Measurements from ENCODE around the gene NDUFB11. TPM values are rescaled to one million over a fixed set of nuclear protein-coding genes. Genes with fewer than 3 reads are reported as not detected.

NDUFB11 gene
- total RNA-seq, 1 donor from 2014 or later = 60.8 TPM

DNA sequence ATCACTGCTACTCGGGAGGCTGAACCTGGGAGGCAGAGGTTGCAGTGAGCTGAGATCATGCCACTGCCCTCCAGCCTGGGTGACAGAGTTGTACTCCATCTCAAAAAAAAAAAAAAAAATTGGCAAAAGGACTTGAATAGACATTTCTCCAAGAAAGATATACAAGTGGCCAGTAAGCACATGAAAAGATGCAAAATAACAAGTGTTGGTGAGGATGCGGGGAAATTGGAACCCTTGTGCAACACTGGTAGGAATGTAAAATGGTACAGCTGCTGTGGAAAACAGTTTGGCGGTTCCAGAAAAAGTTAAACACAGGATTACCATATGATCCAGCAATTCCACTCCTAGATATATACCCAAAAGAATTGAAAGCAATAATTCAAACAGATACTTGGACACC, 19.9 kb upstream of the NDUFB11 start:
- Mint-ChIP-seq H3K9me3 (ENCODE audit: low read depth) (peaks cover 4% of the 10 kb centered on the region), H3K36me3 (ENCODE audit: low read depth) (peaks cover 2% of the 10 kb centered on the region), H3K4me3 (ENCODE audit: unreplicated experiment) (no peak overlapping the region), H3K27me3 (ENCODE audit: low read depth) (no peaks in the 10 kb centered on the region), H3K4me1 (ENCODE audit: low read depth) (no peaks in the 10 kb centered on the region), H3K27ac (ENCODE audit: unreplicated experiment) (no peak overlapping the region)
- TF ChIP-seq, protein P1, sequence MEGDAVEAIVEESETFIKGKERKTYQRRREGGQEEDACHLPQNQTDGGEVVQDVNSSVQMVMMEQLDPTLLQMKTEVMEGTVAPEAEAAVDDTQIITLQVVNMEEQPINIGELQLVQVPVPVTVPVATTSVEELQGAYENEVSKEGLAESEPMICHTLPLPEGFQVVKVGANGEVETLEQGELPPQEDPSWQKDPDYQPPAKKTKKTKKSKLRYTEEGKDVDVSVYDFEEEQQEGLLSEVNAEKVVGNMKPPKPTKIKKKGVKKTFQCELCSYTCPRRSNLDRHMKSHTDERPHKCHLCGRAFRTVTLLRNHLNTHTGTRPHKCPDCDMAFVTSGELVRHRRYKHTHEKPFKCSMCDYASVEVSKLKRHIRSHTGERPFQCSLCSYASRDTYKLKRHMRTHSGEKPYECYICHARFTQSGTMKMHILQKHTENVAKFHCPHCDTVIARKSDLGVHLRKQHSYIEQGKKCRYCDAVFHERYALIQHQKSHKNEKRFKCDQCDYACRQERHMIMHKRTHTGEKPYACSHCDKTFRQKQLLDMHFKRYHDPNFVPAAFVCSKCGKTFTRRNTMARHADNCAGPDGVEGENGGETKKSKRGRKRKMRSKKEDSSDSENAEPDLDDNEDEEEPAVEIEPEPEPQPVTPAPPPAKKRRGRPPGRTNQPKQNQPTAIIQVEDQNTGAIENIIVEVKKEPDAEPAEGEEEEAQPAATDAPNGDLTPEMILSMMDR (IDR thresholded peaks at IDR 0.05) = no peak
- DNase-seq (ENCODE audit: low spot score) = no peak

DNA sequence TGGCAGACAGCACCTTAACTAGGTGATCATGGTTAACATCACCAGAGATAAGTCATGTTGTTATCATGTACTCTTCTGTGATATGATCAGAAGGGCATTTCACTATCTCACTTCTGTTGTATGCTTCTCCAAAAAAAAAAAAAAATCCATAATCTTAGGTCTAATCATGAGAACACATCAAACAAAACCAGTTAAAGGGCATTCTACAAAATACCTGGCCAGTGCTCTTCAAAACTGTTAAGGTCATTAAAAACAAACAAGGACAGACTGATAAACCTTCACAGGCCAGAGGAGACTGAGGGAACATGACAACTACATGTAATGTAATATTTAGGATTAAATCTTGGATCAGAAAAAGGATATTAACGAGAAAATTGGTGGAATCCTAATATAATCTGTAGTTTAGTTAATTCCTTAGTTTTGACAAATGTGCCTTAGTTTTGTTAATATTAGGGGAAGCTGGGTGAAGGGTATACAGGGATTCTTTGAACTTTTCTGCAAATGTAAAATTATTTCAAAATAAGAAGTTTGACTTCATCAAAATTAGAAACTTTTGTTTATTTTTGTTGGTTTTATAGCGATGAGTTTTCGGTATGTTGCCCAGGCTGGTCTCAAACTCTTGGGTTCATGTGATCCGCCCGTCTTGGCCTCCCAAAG, 18.6 kb upstream of the NDUFB11 start:
- Mint-ChIP-seq H3K36me3 (ENCODE audit: low read depth) (no peaks in the 10 kb centered on the region), H3K4me3 (ENCODE audit: unreplicated experiment) (no peak overlapping the region), H3K27ac (ENCODE audit: unreplicated experiment) (no peak overlapping the region), H3K4me1 (ENCODE audit: low read depth) (no peaks in the 10 kb centered on the region), H3K27me3 (ENCODE audit: low read depth) (no peaks in the 10 kb centered on the region), H3K9me3 (ENCODE audit: low read depth) (peaks cover 4% of the 10 kb centered on the region)
- TF ChIP-seq, protein P1 (IDR thresholded peaks at IDR 0.05) = no peak
- DNase-seq (ENCODE audit: low spot score) = no peak

DNA sequence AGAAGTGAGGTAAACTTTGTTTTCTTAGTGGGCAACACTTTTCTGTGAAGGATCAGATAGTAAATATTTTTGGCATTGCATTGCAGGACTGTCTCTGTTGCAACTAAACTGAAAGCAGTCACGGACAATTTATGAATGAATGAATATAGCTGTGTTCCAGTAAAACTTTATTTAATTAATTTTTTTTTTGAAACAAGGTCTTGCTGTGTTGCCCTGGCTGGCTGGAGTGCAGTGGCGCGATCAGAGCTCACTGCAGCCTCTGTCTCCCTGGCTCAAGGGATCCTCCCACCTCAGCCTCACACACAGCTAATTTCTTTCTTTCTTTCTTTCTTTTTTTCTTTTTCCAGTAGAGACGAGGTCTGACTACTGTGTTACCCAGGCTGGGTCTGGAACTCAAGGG, 16.3 kb upstream of the NDUFB11 start:
- DNase-seq (ENCODE audit: low spot score) = no peak
- H3K27ac Mint-ChIP-seq (ENCODE audit: unreplicated experiment) = no peak overlapping the region
- H3K36me3 Mint-ChIP-seq (ENCODE audit: low read depth) = peaks cover 4% of the 10 kb centered on the region
- H3K9me3 Mint-ChIP-seq (ENCODE audit: low read depth) = peaks cover 4% of the 10 kb centered on the region
- TF ChIP-seq, protein P1 (IDR thresholded peaks at IDR 0.05) = no peak
- no peaks in the 10 kb centered on the region for H3K27me3 Mint-ChIP-seq (ENCODE audit: low read depth)
- H3K4me3 Mint-ChIP-seq (ENCODE audit: unreplicated experiment) = no peak overlapping the region
- H3K4me1 Mint-ChIP-seq (ENCODE audit: low read depth) = no peaks in the 10 kb centered on the region

DNA sequence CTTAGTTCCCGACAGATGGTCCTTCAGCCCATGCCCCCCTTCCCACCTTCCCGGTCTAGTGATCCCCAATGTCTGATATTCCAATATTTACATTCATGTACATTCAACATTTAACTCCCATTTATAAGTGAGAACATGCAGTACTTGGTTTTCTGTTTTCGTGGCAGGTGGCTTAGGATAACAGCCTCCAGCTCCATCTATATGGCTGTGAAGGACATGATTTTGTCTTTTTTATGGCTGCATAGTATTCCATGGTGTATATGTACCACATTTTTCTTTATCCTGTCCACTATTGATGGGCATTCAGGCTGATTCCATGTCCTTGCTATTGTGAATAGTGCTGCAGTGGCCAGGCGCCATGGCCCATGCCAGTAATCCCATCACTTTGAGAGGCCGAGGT, 14.3 kb upstream of the NDUFB11 start:
- no peak for DNase-seq (ENCODE audit: low spot score)
- Mint-ChIP-seq H3K4me1 (ENCODE audit: low read depth) (no peaks in the 10 kb centered on the region), H3K27me3 (ENCODE audit: low read depth) (no peaks in the 10 kb centered on the region), H3K36me3 (ENCODE audit: low read depth) (peaks cover 4% of the 10 kb centered on the region), H3K27ac (ENCODE audit: unreplicated experiment) (no peak overlapping the region), H3K4me3 (ENCODE audit: unreplicated experiment) (no peak overlapping the region), H3K9me3 (ENCODE audit: low read depth) (no peaks in the 10 kb centered on the region)
- TF ChIP-seq, protein P1 (IDR thresholded peaks at IDR 0.05) = no peak

DNA sequence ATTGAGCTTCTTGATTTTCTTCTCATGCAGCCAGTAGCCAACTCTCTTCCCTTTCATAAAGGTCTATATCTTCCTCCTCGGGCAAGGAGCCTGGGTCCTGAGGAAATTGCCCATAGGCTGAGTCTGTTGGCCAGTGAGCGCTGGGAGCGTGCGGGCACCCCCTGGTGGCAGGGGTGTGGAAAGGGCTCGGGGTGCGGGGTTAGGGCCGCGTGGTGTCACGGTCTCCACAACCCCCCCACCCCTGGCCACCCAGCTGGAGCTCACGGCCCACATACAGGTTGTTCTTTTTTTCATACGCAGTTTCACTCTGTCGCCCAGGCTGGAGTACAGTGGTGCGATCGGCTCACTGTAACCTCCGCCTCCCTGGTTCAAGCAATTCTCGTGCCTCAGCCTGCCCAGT, 13.6 kb upstream of the NDUFB11 start:
- no peaks in the 10 kb centered on the region for H3K4me1 Mint-ChIP-seq (ENCODE audit: low read depth)
- peaks cover 4% of the 10 kb centered on the region for H3K36me3 Mint-ChIP-seq (ENCODE audit: low read depth)
- H3K27ac Mint-ChIP-seq (ENCODE audit: unreplicated experiment) = no peak overlapping the region
- H3K9me3 Mint-ChIP-seq (ENCODE audit: low read depth) = no peaks in the 10 kb centered on the region
- TF ChIP-seq, protein P1 (IDR thresholded peaks at IDR 0.05) = no peak
- H3K27me3 Mint-ChIP-seq (ENCODE audit: low read depth) = no peaks in the 10 kb centered on the region
- H3K4me3 Mint-ChIP-seq (ENCODE audit: unreplicated experiment) = no peak overlapping the region
- no peak for DNase-seq (ENCODE audit: low spot score)

All from chondrocyte (in vitro differentiated cells).